Ovary (tissue), 3 donors: ENCODE results near the gene CDH23.

Experiments used
- CTCF ChIP-seq, 3 donors: fragments of 450-650 bp in 2 of 3; fragments of 200-600 bp in 1 of 3; IDR thresholded peaks; one replicate each; pipeline versions ENCODE4 v1.5.1 to v1.8.0; 2016 to 2022; ENCODE audit warnings: antibody characterized with exemption in 3 of 3, mild to moderate bottlenecking in 1 of 3
- EP300 ChIP-seq: sonication (generic); formaldehyde crosslinking; IDR thresholded peaks from one replicate; pipeline ENCODE4 v1.6.1; 2017; ENCODE audit warnings: antibody characterized with exemption
- POLR2A ChIP-seq: fragments of 450-650 bp; IDR thresholded peaks from one replicate; pipeline ENCODE4 v1.6.1; 2017; ENCODE audit warnings: antibody characterized with exemption, mild to moderate bottlenecking, moderate library complexity
- donor health status: DM: no; HTN: no; CAD: no.

- TF ChIP-seq CTCF (IDR thresholded peaks at IDR 0.05) (no peak), POLR2A (no peak), EP300 (no peak)
These were observed 219.0 kb downstream of the CDH23 start for GRCh38 chr10:71615538-71616329.
